Measurements from ENCODE around the gene MLXIP.
"Not testable (repeated sequence)": the region's sequence is repeated elsewhere in the genome, so short reads cannot be mapped to it uniquely, and the experiment has no call there.

Gene MLXIP

GRCh38 chr12:122145505-122146330 is 67.2 kb downstream of the MLXIP start:
- DNase-seq (ENCODE audit: low read depth in 1 of 2, low spot score in 1 of 2), result no peak

GRCh38 chr12:122147514-122148290 is 69.1 kb downstream of the MLXIP start:
- DNase-seq (ENCODE audit: low read depth in 1 of 2, low spot score in 1 of 2), result no peak

GRCh38 chr12:122148657-122149056 is 70.1 kb downstream of the MLXIP start:
- DNase-seq (ENCODE audit: low read depth in 1 of 2, low spot score in 1 of 2), result no peak

GRCh38 chr12:122150127-122150681 is 71.6 kb downstream of the MLXIP start:
- DNase-seq (ENCODE audit: low read depth in 1 of 2, low spot score in 1 of 2), result no peak

GRCh38 chr12:122152754-122153153 is 74.2 kb downstream of the MLXIP start:
- no peak for DNase-seq (ENCODE audit: low read depth in 1 of 2, low spot score in 1 of 2)

GRCh38 chr12:122155705-122156104 is 77.1 kb downstream of the MLXIP start:
- DNase-seq (ENCODE audit: low read depth in 1 of 2, low spot score in 1 of 2), result no peak

- DNase-seq (ENCODE audit: low read depth in 1 of 2, low spot score in 1 of 2), result no peak
Observed at GRCh38 chr12:122158700-122159285, 80.2 kb downstream of the MLXIP start.

GRCh38 chr12:122159882-122160281 is 81.3 kb downstream of the MLXIP start:
- no peak for DNase-seq (ENCODE audit: low read depth in 1 of 2, low spot score in 1 of 2)

GRCh38 chr12:122160761-122161160 is 82.2 kb downstream of the MLXIP start:
- no peak for DNase-seq (ENCODE audit: low read depth in 1 of 2, low spot score in 1 of 2)

GRCh38 chr12:122161682-122162081 is 83.1 kb downstream of the MLXIP start:
- no peak for DNase-seq (ENCODE audit: low read depth in 1 of 2, low spot score in 1 of 2)

GRCh38 chr12:122162976-122163375 is 84.4 kb downstream of the MLXIP start:
- DNase-seq (ENCODE audit: low read depth in 1 of 2, low spot score in 1 of 2), result no peak

GRCh38 chr12:122166422-122167349 is 88.1 kb downstream of the MLXIP start:
- no peak for DNase-seq (ENCODE audit: low read depth in 1 of 2, low spot score in 1 of 2)

- no peak for DNase-seq (ENCODE audit: low read depth in 1 of 2, low spot score in 1 of 2)
Observed at GRCh38 chr12:122167356-122167925, 88.9 kb downstream of the MLXIP start.

- no peak for DNase-seq (ENCODE audit: low read depth in 1 of 2, low spot score in 1 of 2)
Observed at GRCh38 chr12:122168492-122168891, 89.9 kb downstream of the MLXIP start.

GRCh38 chr12:122171399-122171798 is 92.8 kb downstream of the MLXIP start:
- DNase-seq (ENCODE audit: low read depth in 1 of 2, low spot score in 1 of 2), result no peak

- DNase-seq (ENCODE audit: low read depth in 1 of 2, low spot score in 1 of 2), result no peak
Observed at GRCh38 chr12:122172262-122172939, 93.8 kb downstream of the MLXIP start.

- no peak for DNase-seq (ENCODE audit: low read depth in 1 of 2, low spot score in 1 of 2)
Observed at GRCh38 chr12:122174155-122174845, 95.7 kb downstream of the MLXIP start, which contains the start of gene IL31. Gene IL31 (minus strand): TSS chr12:122174221. CDS start chr12:122174172, 49 bp downstream.

- not testable (repeated sequence) for DNase-seq (ENCODE audit: low read depth in 1 of 2, low spot score in 1 of 2)
Observed at GRCh38 chr12:122176473-122176872, 97.9 kb downstream of the MLXIP start.
